ENCODE results near the gene ELMO3. TPM values are rescaled to one million over a fixed set of nuclear protein-coding genes. Genes with fewer than 3 reads are reported as not detected.
A peak's percentile ranks its signal among the peaks of the same experiment; 100 is the strongest.

Gene ELMO3
- total and polyA plus RNA-seq, 2 donors (not counting 3 experiments of a cell fraction or from before 2014, with no cell fraction given) = 3.9 to 5.7 TPM

DNA sequence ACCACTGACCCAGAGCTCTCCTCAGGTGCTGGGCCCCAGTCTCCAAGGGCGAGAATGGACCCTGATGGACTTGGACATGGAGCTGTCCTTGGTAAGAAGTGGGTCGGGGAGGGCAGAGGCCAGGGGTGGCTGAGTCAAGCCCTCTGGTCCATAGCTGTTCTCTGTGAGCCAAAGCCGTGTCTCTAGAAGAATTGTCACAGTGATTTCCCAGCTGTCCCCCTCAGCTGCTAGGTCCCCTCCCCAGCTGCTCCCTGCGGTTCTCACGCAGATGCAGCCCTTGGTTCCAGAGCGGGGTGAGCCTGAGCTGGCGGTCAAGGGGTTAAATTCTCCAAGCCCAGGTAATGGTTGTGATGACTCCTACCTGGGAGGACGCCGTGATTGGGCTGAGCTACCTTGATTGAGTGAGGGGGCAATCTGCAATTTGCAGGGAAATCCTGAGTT is 29.9 kb upstream of the ELMO3 start:
- intact Hi-C loops (cut with micrococcal nuclease) (no loop called here), dilution Hi-C loops (cut with MboI; ENCODE audit: extremely low pct_ligation_motif_present, low sequenced_read_pairs) (no loop called here)
- Histone ChIP-seq H3K27ac (ENCODE audit: insufficient read depth, low read depth, low read length) (no peak overlapping the region), H3K79me2 (ENCODE audit: control insufficient read depth, insufficient read depth, low read length) (no peaks in the 10 kb centered on the region), H3K9ac (replicated peaks; ENCODE audit: extremely low read depth, insufficient read depth, low read length) (no peak overlapping the region), H3K9me3 (replicated peaks; ENCODE audit: control insufficient read depth, insufficient read depth, low read length) (no peaks in the 10 kb centered on the region), H3K9me1 (replicated peaks; ENCODE audit: control insufficient read depth, extremely low read depth, insufficient read depth, low read length) (no peaks in the 10 kb centered on the region), H2AFZ (ENCODE audit: low read depth, low read length) (no peak overlapping the region), H3K27me3 (ENCODE audit: control insufficient read depth in 2 of 2, insufficient read depth in 2 of 2, low read length in 2 of 2) (peaks cover 24 to 30% of the 10 kb centered on the region in 2 experiments), H4K20me1 (replicated peaks; ENCODE audit: control insufficient read depth, extremely low read depth, insufficient read depth, low read length) (no peaks in the 10 kb centered on the region), H3K4me3 (replicated peaks in 1 of 3; ENCODE audit: insufficient read depth in 1 of 3, low read depth in 1 of 3, low read length in 3 of 3) (no peak overlapping the region), H3K4me1 (ENCODE audit: control insufficient read depth, extremely low read depth, insufficient read depth, low read length) (peaks cover 23% of the 10 kb centered on the region), H3K4me2 (ENCODE audit: insufficient read depth, low read length) (no peak overlapping the region), H3K36me3 (ENCODE audit: control insufficient read depth in 2 of 2, extremely low read depth in 1 of 2, insufficient read depth in 2 of 2, low read length in 2 of 2) (no peaks in the 10 kb centered on the region)
- POLR2A ChIA-PET = no interaction called here
- TF ChIP-seq, protein P1, sequence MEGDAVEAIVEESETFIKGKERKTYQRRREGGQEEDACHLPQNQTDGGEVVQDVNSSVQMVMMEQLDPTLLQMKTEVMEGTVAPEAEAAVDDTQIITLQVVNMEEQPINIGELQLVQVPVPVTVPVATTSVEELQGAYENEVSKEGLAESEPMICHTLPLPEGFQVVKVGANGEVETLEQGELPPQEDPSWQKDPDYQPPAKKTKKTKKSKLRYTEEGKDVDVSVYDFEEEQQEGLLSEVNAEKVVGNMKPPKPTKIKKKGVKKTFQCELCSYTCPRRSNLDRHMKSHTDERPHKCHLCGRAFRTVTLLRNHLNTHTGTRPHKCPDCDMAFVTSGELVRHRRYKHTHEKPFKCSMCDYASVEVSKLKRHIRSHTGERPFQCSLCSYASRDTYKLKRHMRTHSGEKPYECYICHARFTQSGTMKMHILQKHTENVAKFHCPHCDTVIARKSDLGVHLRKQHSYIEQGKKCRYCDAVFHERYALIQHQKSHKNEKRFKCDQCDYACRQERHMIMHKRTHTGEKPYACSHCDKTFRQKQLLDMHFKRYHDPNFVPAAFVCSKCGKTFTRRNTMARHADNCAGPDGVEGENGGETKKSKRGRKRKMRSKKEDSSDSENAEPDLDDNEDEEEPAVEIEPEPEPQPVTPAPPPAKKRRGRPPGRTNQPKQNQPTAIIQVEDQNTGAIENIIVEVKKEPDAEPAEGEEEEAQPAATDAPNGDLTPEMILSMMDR (IDR thresholded peaks at IDR 0.05; ENCODE audit: extremely low read depth in 1 of 2, insufficient read depth in 1 of 2, low read depth in 1 of 2, low read length in 2 of 2) = no peak
- no peak for TF ChIP-seq POLR2A (IDR thresholded peaks at IDR 0.05; ENCODE audit: low read depth, low read length)
- no peak for TF ChIP-seq POLR2AphosphoS5 (IDR thresholded peaks at IDR 0.05; ENCODE audit: insufficient read depth, low read depth, low read length)
- no peak for TF ChIP-seq GATA2 (IDR thresholded peaks at IDR 0.05; ENCODE audit: insufficient read depth, insufficient read length, low read depth, low read length)
- DNase-seq (ENCODE audit: low read depth, low spot score) (no peak), FAIRE-seq (no peak)
- CTCF ChIA-PET = interaction anchor here (0.6 to 4.2 kb wide), 11 partner anchors 9 to 215 kb away, joined by 3 to 29 read pairs (median 8); partner anchors contain the start of genes EXOC3L1, FBXL8, MATCAP1 and TRADD
- BruUV-seq (replicated peaks) = no TSS peak

GRCh38 chr16:67169642-67170167 is 29.2 kb upstream of the ELMO3 start:
- Histone ChIP-seq H3K36me3 (ENCODE audit: control insufficient read depth in 2 of 2, extremely low read depth in 1 of 2, insufficient read depth in 2 of 2, low read length in 2 of 2) (no peaks in the 10 kb centered on the region), H3K27ac (ENCODE audit: insufficient read depth, low read depth, low read length) (peak overlapping the region; percentile 41), H3K9me1 (replicated peaks; ENCODE audit: control insufficient read depth, extremely low read depth, insufficient read depth, low read length) (no peaks in the 10 kb centered on the region), H4K20me1 (replicated peaks; ENCODE audit: control insufficient read depth, extremely low read depth, insufficient read depth, low read length) (no peaks in the 10 kb centered on the region), H3K9me3 (replicated peaks; ENCODE audit: control insufficient read depth, insufficient read depth, low read length) (no peaks in the 10 kb centered on the region), H3K4me1 (ENCODE audit: control insufficient read depth, extremely low read depth, insufficient read depth, low read length) (peaks cover 24% of the 10 kb centered on the region), H3K4me3 (replicated peaks in 1 of 3; ENCODE audit: insufficient read depth in 1 of 3, low read depth in 1 of 3, low read length in 3 of 3) (peak overlapping the region; percentile 29 to 50 (median 34)), H3K9ac (replicated peaks; ENCODE audit: extremely low read depth, insufficient read depth, low read length) (peak overlapping the region; percentile 53), H3K4me2 (ENCODE audit: insufficient read depth, low read length) (peak overlapping the region; percentile 77), H2AFZ (ENCODE audit: low read depth, low read length) (peak overlapping the region; percentile 80), H3K79me2 (ENCODE audit: control insufficient read depth, insufficient read depth, low read length) (no peaks in the 10 kb centered on the region), H3K27me3 (ENCODE audit: control insufficient read depth in 2 of 2, insufficient read depth in 2 of 2, low read length in 2 of 2) (peaks cover 19 to 25% of the 10 kb centered on the region in 2 experiments)
- peak; percentile 28 for FAIRE-seq
- TF ChIP-seq, protein P1 (IDR thresholded peaks at IDR 0.05; ENCODE audit: extremely low read depth in 1 of 2, insufficient read depth in 1 of 2, low read depth in 1 of 2, low read length in 2 of 2) = peak; percentile 58 to 78
- TF ChIP-seq GATA2 (IDR thresholded peaks at IDR 0.05; ENCODE audit: insufficient read depth, insufficient read length, low read depth, low read length) = no peak
- intact Hi-C loops (cut with micrococcal nuclease) (no loop called here), dilution Hi-C loops (cut with MboI; ENCODE audit: extremely low pct_ligation_motif_present, low sequenced_read_pairs) (no loop called here)
- POLR2A ChIA-PET = interaction anchor here (1.0 to 1.2 kb wide), 2 partner anchors 9 to 10 kb away, joined by 3 to 6 read pairs; partner anchors contain the start of genes FBXL8 and TRADD
- peak; percentile 35 for DNase-seq (ENCODE audit: low read depth, low spot score)
- CTCF ChIA-PET = interaction anchor here (1.0 to 4.2 kb wide), 10 partner anchors 9 to 216 kb away, joined by 4 to 29 read pairs (median 8); partner anchors contain the start of genes EXOC3L1, FBXL8, MATCAP1 and TRADD
- no TSS peak for BruUV-seq (replicated peaks)

All from endothelial cell of umbilical vein (primary cell).